Stimulated activated CD4-positive, alpha-beta T cell treated with anti-CD3 and anti-CD28 coated beads, TNF-alpha, amount 100 ng/mL, for 24 hours (primary cell): Measurements from ENCODE around the gene EXOC3L1.

Experiments
- DNase-seq, 3 experiments: peaks; one replicate each; pipeline ENCODE4 v3.0.0-alpha.2; 2020; ENCODE audit warnings: low read depth in 3 of 3

EXOC3L1 gene, protein sequence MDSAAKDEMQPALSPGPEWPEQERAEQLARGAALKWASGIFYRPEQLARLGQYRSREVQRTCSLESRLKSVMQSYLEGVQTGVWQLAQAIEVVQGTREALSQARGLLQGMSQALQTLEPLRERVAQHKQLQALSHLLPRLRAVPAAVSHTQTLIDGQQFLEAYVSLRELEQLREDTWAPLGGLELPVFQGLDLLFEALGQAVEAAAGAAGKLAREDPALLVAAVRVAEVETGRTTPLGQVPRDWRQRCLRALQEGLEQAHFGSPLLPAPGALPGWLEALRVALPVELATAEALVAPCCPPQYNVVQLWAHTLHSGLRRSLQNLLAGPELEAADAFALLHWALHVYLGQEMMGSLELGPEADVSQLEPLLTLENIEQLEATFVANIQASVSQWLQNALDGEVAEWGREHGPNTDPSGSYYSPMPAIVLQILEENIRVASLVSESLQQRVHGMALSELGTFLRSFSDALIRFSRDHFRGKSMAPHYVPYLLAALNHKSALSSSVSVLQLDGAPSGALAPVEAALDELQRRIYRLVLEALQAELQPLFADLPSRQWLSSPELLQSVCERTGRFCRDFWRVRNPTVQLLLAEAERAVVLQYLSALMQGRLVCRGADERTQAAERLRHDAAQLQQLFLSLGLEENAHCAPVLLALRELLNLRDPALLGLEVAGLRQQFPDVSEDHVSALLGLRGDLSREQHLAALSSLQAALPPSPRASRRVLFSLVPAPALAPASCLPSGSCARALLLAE

GRCh38 chr16:67190041-67190440 is at the start of gene EXOC3L1:
TSS of gene EXOC3L1 (minus strand) at chr16:67190136. CDS start at chr16:67189676, 460 bp downstream.
- no peak for DNase-seq

- no peak for DNase-seq
These were observed 49.0 kb upstream of the EXOC3L1 start for GRCh38 chr16:67238806-67239470.

DNA sequence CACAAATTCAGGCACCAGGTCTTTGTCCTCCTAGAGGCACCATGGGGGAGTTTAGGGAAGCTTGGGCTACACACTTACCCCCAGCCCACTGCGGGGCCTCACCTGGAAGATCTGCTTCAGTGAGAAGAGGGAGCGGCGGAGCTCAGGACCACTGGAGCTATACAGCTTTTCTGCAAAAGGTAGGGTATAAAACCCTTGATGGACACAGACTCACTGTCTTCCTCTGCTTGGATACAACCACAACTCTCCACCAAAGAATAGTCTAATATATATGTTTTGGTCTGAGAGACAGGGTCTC is 48.3 kb upstream of the EXOC3L1 start:
- DNase-seq, result no peak

- no peak for DNase-seq
These were observed 47.7 kb upstream of the EXOC3L1 start for GRCh38 chr16:67237396-67238277.

- DNase-seq, result peak; percentile 64 to 82 (median 66)
These were observed 46.8 kb upstream of the EXOC3L1 start for GRCh38 chr16:67236563-67237395.

- no peak for DNase-seq
These were observed 46.1 kb upstream of the EXOC3L1 start for GRCh38 chr16:67235816-67236562.

- DNase-seq, result no peak
These were observed 44.3 kb upstream of the EXOC3L1 start for GRCh38 chr16:67234180-67234597.

DNA sequence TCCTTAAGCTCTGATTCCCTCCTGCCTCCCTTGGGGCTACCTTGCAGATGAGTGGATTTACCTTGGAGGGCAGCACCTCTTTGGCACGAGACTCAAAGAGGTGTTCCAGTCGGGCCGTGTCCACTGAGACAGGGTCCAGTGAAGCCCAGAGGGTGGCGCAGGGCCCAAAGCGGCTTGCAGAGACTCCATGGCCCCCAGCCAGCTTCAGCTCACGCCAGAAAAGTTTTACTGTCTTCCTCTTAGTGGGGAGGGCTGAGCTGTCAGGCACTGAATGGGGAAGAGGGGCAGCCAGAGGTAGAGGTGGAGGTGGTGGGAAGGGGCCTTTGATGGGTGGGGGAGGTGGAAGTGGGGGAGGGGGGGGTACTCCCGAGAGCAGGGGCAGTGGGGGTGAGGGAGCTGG is 43.7 kb upstream of the EXOC3L1 start:
- no peak for DNase-seq

DNA sequence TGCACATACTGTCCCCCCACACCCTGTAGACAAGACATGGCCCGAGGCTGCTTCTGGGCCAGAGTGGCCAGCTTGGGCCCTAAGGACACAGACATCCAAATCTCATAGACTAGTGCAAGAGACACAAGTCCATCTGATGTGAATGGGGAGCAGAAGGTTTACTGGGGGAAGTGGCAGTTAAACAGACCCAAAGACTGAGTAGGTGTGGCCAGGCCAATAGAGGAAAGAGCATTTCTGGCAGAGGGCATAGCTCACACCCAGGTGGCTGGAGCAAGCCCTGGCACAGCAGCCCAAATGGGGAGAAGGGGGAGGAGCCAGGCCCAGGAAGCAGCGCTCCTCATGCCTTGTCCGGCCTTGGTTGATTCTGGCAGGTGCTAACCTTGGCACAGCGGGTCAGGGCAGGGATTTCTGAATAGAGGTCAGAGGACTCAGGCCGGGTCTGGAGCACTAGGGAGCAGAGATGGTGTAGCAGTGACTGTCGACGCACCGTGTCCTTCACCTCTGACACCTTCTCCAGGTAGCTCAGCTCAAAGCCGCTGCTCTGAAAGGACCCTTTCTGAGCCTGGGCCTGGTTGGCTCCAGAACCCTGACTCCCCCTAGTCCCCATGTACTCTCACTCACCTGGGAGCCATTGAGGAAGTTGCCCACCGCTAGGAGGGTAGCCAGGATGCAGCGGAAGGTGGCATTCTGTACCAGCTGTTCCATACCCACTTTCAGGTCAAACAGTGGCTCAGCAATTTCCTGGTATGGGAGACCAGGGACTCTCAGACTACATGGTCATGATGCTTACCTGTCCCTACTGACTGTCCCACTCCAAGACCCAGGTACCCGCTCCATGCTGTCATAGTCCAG is 41.1 kb upstream of the EXOC3L1 start:
- no peak for DNase-seq

DNA sequence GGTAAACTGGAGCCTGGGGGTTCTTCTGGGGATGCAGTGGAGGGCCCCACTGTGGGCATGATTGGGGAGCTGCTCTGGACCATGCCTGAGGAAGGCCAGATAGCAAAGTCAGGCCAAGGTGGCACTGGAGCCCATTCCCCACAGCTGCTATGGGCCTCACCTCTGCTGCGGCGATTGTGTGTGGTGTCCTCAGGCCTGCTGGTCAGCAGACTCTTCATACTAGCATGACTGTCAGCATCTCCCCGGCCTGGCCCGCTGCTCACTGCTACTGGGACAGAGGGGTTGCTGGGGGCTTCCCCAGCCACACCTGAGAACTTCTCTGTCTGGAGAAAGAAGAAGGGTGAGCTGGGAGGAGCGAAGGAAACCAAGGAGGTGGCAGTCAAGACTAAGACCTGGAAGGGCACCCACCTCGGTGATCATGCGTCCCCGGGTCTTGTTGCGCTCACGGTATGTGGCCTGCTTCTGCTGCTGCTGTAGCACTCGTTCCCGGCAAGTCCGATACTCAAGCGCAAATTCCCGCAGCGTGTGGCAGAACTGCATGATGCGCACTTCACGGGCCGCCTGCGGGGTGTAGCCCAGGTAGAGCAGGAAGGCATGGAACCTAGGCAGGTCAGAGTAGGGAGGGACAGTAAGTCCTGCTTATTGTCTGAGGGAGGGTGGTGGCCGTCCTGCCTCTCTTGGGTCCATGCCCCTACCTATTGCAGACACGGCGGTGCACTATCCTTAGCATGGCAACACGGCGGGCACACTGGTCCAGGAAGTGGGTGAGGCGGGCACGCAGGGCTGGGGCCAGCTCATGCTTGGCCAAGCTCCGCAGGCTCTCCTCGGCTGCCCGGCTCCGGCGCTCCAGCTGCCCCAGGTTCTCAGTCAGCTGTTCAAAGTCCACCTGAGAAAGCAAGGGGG is 40.2 kb upstream of the EXOC3L1 start:
- no peak for DNase-seq

GRCh38 chr16:67228905-67229304 is 39.0 kb upstream of the EXOC3L1 start:
- no peak for DNase-seq

GRCh38 chr16:67228034-67228785 is 38.3 kb upstream of the EXOC3L1 start:
- DNase-seq, result no peak

- DNase-seq, result no peak
These were observed 37.6 kb upstream of the EXOC3L1 start for GRCh38 chr16:67227567-67227921.

GRCh38 chr16:67226804-67227566 is 37.0 kb upstream of the EXOC3L1 start, which contains the start of gene TMEM208:
TSS of gene TMEM208 (plus strand) at chr16:67227130. CDS start at chr16:67227219, 89 bp downstream.
- DNase-seq, result peak; percentile 96 to 99 (median 98)

DNA sequence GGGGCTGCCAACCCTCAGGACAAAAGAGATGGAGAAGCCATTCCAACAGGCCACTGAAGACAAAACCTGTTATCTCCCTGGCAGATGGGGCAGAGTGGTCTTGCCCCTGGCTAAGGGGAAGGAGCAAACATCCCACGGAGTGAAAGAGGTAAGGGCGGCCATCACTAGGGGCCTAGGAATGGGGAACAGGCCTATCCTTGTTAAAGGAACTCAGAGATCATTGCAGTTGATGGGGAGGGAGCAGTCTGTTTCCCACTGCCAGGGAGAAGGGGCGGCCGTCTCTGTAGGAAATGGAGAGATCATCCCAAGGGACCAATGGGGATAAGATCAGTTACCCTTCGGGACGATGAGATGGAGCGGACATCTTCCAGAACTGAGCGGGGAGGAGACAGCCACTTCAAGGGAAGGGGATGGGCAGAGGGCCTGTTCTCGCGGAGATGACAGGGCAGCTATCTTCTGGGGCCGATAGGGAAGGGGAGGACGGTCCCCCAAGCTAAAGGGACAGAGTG is 36.4 kb upstream of the EXOC3L1 start:
- DNase-seq, result no peak

- DNase-seq, result no peak
These were observed 34.1 kb upstream of the EXOC3L1 start for GRCh38 chr16:67223992-67224391.
